ENCODE data around the gene NISCH. TPM values are rescaled to one million over a fixed set of nuclear protein-coding genes. Genes with fewer than 3 reads are reported as not detected.

Gene NISCH
- total RNA-seq, 2 donors from 2014 or later = 95.9 to 124 TPM

DNA sequence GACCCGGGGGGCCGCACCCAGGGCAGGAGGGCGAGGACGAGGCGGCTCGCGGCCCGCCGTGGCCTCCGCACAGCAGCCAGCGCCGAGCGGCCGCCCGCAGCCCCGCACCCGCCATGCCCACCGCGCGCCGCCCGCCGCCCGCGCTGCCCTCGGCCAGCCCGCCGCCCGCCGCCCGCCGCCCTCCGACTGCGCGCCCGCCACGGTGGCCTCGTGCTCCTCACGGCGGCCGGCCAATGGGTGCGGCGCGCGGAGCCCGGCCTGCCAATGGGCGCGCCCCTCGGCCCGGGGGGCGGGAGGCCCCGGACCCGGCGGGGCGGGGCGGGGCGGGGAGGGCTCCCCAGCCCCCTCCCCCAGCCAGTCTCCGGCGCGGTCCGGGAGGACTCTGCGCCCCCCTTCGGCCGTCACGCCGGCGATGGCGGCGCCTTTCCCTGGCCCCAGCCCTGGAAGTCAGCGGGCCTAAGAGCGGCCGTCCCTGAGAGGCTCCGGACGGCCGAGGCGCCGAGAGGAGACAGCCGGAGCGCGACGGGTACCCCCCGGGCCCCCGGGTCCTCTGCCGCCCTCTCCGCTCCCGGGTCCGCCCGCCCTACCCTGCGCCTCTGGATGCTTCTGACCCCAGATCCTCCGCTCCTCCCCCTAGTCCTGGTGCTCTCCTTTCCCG is 78.3 kb downstream of the NISCH start, which contains the start of gene NT5DC2:
Gene NT5DC2 (minus strand): TSS at position 235 of the 658 bp plus-strand sequence. CDS start 120 bp downstream, at position 115.
- TF ChIP-seq, protein P1, sequence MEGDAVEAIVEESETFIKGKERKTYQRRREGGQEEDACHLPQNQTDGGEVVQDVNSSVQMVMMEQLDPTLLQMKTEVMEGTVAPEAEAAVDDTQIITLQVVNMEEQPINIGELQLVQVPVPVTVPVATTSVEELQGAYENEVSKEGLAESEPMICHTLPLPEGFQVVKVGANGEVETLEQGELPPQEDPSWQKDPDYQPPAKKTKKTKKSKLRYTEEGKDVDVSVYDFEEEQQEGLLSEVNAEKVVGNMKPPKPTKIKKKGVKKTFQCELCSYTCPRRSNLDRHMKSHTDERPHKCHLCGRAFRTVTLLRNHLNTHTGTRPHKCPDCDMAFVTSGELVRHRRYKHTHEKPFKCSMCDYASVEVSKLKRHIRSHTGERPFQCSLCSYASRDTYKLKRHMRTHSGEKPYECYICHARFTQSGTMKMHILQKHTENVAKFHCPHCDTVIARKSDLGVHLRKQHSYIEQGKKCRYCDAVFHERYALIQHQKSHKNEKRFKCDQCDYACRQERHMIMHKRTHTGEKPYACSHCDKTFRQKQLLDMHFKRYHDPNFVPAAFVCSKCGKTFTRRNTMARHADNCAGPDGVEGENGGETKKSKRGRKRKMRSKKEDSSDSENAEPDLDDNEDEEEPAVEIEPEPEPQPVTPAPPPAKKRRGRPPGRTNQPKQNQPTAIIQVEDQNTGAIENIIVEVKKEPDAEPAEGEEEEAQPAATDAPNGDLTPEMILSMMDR (IDR thresholded peaks at IDR 0.05) = peak; percentile 7
- ATAC-seq (ENCODE audit: insufficient number of reproducible peaks, low FRiP score, low read depth) = no peak
- peak within 1 kb of the TSS; percentile 71 to 76 for H3K27ac ChIP-seq

DNA sequence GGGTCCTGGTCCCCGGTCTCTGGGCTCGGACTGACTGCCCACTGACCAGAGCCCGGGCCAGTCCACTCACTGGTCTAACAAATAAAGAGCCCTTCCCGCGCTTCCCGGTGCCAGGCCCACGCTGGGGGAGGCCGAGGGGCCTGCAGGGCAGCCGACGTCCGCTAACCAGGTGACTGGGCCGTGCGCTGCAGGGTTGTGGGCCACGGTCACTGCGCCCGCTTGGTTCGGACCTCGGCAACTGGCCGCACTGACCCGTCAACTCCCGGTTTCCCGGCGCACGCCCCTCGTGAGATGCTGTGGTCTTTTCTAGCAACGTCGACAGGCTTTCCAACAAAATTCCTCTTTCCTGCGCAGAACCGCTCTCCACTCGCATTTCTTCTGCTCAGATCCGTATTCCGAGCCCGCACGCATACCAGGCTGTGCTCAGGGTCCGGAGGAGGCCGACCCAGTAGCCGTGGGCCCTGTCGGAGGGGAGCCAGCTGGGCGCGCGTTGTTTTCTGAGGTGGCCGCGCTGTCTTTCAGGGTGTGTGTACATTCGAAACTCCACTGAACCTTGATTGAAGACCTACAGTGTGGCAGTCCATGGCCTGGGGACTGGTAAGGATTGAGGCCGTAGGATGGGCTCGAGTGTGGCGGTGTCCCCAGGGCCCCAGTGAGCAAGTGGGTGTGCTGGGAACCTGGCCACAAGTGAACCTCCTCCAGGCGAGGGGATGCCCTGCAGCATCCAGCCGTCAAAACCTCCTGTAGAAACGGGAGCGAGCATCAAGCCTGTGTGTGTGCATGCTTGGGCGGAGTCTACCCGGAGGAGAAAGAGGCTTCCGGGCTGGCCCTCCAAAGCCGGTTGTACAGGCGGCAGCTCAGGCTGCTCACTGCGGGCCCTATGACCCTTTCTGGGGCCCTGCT is 79.1 kb downstream of the NISCH start:
- DNase-seq (ENCODE audit: low spot score) (no peak), ATAC-seq (ENCODE audit: insufficient number of reproducible peaks, low FRiP score, low read depth) (no peak)
- H3K4me1 ChIP-seq (ENCODE audit: control insufficient read depth in 1 of 2, low read depth in 2 of 2) = peaks cover 24 to 74% of the 10 kb centered on the region in 2 donors
- TF ChIP-seq, protein P1 (IDR thresholded peaks at IDR 0.05) = no peak
- no peaks in the 10 kb centered on the region for H3K27me3 ChIP-seq (replicated peaks; ENCODE audit: insufficient read depth)
- peak overlapping the region; percentile 71 to 76 for H3K27ac ChIP-seq
- H3K9me3 ChIP-seq = no peaks in the 10 kb centered on the region
- no peaks in the 10 kb centered on the region for H3K36me3 ChIP-seq
- peak overlapping the region; percentile 80 for H3K4me3 ChIP-seq

More for the DNA sequence above, 78.3 kb downstream of the NISCH start, which contains the start of gene NT5DC2:
- no peaks in the 10 kb centered on the region for H3K27me3 ChIP-seq (replicated peaks; ENCODE audit: insufficient read depth)
- peak within 1 kb of the TSS; percentile 80 for H3K4me3 ChIP-seq
- DNase-seq (ENCODE audit: low spot score) = no peak
- H3K4me1 ChIP-seq (ENCODE audit: control insufficient read depth in 1 of 2, low read depth in 2 of 2) = peaks cover 24 to 73% of the 10 kb centered on the region in 2 donors
- H3K36me3 ChIP-seq = no peaks in the 10 kb centered on the region
- H3K9me3 ChIP-seq = no peaks in the 10 kb centered on the region

DNA sequence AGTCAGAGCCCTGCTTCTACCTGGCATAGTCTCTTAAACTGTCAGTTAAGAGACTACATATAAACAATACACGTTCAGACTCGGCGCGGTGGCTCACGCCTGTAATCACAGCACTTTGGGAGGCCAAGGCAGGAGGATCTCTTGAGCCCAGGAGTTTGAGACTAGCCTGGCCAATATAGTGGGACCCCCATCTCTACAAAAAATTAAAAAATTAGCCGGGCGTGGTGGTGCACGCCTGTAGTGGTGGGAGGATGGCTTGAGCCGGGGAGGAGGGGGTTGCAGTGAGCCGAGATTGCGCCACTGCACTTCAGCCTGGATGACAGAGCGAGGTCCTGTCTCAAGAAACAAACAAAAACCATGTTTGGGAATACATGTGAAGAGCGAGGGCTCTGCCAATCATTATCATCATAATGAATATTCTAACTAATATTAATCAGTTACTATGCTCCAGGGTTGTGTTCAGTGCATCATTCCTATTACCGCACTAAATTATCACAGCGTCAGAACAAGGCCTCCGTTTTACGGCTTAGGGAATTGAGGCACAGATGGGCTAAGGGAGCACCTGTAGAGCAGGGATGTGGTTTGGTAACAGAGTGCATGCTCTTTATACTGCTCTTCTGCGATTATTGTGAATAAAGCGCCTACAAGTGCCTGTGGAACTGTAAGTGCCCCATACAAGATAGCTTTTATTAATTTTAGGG is 80.2 kb downstream of the NISCH start:
- Histone ChIP-seq H3K27me3 (replicated peaks; ENCODE audit: insufficient read depth) (no peaks in the 10 kb centered on the region), H3K4me1 (ENCODE audit: control insufficient read depth in 1 of 2, low read depth in 2 of 2) (peaks cover 19 to 70% of the 10 kb centered on the region in 2 donors), H3K4me3 (peak overlapping the region; percentile 78), H3K36me3 (no peaks in the 10 kb centered on the region), H3K27ac (peak overlapping the region in 1 of 2 donors; percentile 76), H3K9me3 (no peaks in the 10 kb centered on the region)
- TF ChIP-seq, protein P1 (IDR thresholded peaks at IDR 0.05) = no peak
- no peak for DNase-seq (ENCODE audit: low spot score)
- no peak for ATAC-seq (ENCODE audit: insufficient number of reproducible peaks, low FRiP score, low read depth)

DNA sequence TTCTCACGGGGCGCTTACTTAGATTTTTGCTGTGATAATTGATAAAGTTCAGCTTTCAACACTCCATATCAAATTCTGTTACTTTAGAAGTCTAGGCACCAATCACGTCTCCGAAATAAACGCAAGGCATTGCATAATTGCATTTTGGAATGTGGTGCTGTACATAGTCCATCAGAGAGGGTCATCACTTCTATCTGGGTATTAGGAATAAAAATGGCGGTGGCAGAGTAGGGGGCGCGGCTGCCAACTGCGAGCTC is 80.6 kb downstream of the NISCH start:
- H3K27ac ChIP-seq = no peak overlapping the region
- TF ChIP-seq, protein P1 (IDR thresholded peaks at IDR 0.05) = no peak
- H3K36me3 ChIP-seq = no peaks in the 10 kb centered on the region
- H3K9me3 ChIP-seq = no peaks in the 10 kb centered on the region
- ATAC-seq (ENCODE audit: insufficient number of reproducible peaks, low FRiP score, low read depth) (no peak), DNase-seq (ENCODE audit: low spot score) (no peak)
- H3K27me3 ChIP-seq (replicated peaks; ENCODE audit: insufficient read depth) = no peaks in the 10 kb centered on the region
- peak overlapping the region; percentile 78 for H3K4me3 ChIP-seq
- peaks cover 19 to 66% of the 10 kb centered on the region in 2 donors for H3K4me1 ChIP-seq (ENCODE audit: control insufficient read depth in 1 of 2, low read depth in 2 of 2)
